Liver (tissue), 9 donors: ENCODE data around the gene UBXN4. TPM values are rescaled to one million over a fixed set of nuclear protein-coding genes. Genes with fewer than 3 reads are reported as not detected.

Source experiments
- DNase-seq: peaks from one replicate; pipeline ENCODE4 v3.0.0-alpha.2; 2017; ENCODE audit warnings: low spot score
- H3K27ac ChIP-seq, 2 donors: one replicate each; pipeline ENCODE4 v1.7.0; 2013; ENCODE audit warnings: inconsistent platforms in 2 of 2, low read length in 2 of 2, control low read depth in 1 of 2, low read depth in 1 of 2, mild to moderate bottlenecking in 1 of 2
- H3K27me3 ChIP-seq, 4 donors: one replicate each; pipeline versions ENCODE4 v1.6.1 to v1.7.0; 2013; ENCODE audit warnings: low read length in 3 of 4, inconsistent platforms in 1 of 4, mild to moderate bottlenecking in 1 of 4, moderate library complexity in 1 of 4; ENCODE audit not compliant: control insufficient read depth in 4 of 4, insufficient read depth in 4 of 4
- H3K36me3 ChIP-seq, 4 donors: one replicate each; pipeline versions ENCODE4 v1.6.1 to v1.7.0; 2013; ENCODE audit warnings: low read length in 3 of 4, mild to moderate bottlenecking in 3 of 4, low read depth in 1 of 4, moderate library complexity in 1 of 4; ENCODE audit not compliant: control insufficient read depth in 4 of 4, insufficient read depth in 3 of 4
- H3K4me1 ChIP-seq, 4 donors: one replicate each; pipeline versions ENCODE4 v1.6.1 to v1.7.0; 2013; ENCODE audit warnings: low read length in 3 of 4, mild to moderate bottlenecking in 3 of 4, moderate library complexity in 1 of 4; ENCODE audit not compliant: control insufficient read depth in 4 of 4, insufficient read depth in 4 of 4
- H3K4me3 ChIP-seq, 3 donors: one replicate each; pipeline versions ENCODE4 v1.6.1 to v1.7.0; 2013; ENCODE audit warnings: low read length in 3 of 3, control low read depth in 1 of 3, low read depth in 1 of 3, mild to moderate bottlenecking in 1 of 3
- H3K9ac ChIP-seq, 2 donors: one replicate each; pipeline ENCODE4 v1.7.0; 2013; ENCODE audit warnings: low read length in 2 of 2, mild to moderate bottlenecking in 2 of 2, moderate library complexity in 2 of 2, control low read depth in 1 of 2, low read depth in 1 of 2
- H3K9me3 ChIP-seq, 4 donors: one replicate each; pipeline versions ENCODE4 v1.6.1 to v1.7.0; 2013; ENCODE audit warnings: low read length in 3 of 4; ENCODE audit not compliant: control insufficient read depth in 4 of 4
- EGR1 ChIP-seq, 2 donors: IDR thresholded peaks; 2 replicates each; pipeline ENCODE4 v1.6.1; 2016 to 2018; ENCODE audit warnings: antibody characterized with exemption in 2 of 2, low read depth in 2 of 2
- FOXA1 ChIP-seq: IDR thresholded peaks from 2 replicates; pipeline ENCODE4 v1.6.1; 2016; ENCODE audit warnings: antibody characterized with exemption
- FOXA2 ChIP-seq: IDR thresholded peaks from 2 replicates; pipeline ENCODE4 v1.6.1; 2016; ENCODE audit warnings: antibody characterized with exemption
- GABPA ChIP-seq, 2 donors: IDR thresholded peaks in 1 of 2; conservative IDR thresholded peaks in 1 of 2; 2 replicates each; pipeline ENCODE4 v1.6.1; 2016; ENCODE audit warnings: antibody characterized with exemption in 2 of 2, mild to moderate bottlenecking in 1 of 2, moderate library complexity in 1 of 2
- HNF4A ChIP-seq, 2 donors: conservative IDR thresholded peaks; 2 replicates each; pipeline ENCODE4 v1.6.1; 2016; ENCODE audit warnings: antibody characterized with exemption in 2 of 2, mild to moderate bottlenecking in 2 of 2
- HNF4G ChIP-seq: IDR thresholded peaks from 2 replicates; pipeline ENCODE4 v1.6.1; 2016; ENCODE audit warnings: antibody characterized with exemption
- JUND ChIP-seq, 2 donors: IDR thresholded peaks; 2 replicates each; pipeline ENCODE4 v1.6.1; 2016; ENCODE audit warnings: antibody characterized with exemption in 2 of 2
- NR2F2 ChIP-seq: IDR thresholded peaks from 2 replicates; pipeline ENCODE4 v1.6.1; 2016; ENCODE audit warnings: antibody characterized with exemption
- RAD21 ChIP-seq, 2 donors: IDR thresholded peaks; 2 replicates each; pipeline ENCODE4 v1.6.1; 2016; ENCODE audit warnings: antibody characterized with exemption in 2 of 2, mild to moderate bottlenecking in 2 of 2
- REST ChIP-seq: IDR thresholded peaks from 2 replicates; pipeline ENCODE4 v1.6.1; 2016; ENCODE audit warnings: antibody characterized with exemption, mild to moderate bottlenecking
- RXRA ChIP-seq, 2 donors: IDR thresholded peaks; 2 replicates each; pipeline ENCODE4 v1.6.1; 2017 to 2018; ENCODE audit warnings: antibody characterized with exemption in 2 of 2, mild to moderate bottlenecking in 1 of 2
- SP1 ChIP-seq: IDR thresholded peaks from 2 replicates; pipeline ENCODE4 v1.6.1; 2018; ENCODE audit warnings: antibody characterized with exemption, mild to moderate bottlenecking
- TAF1 ChIP-seq: conservative IDR thresholded peaks from 2 replicates; pipeline ENCODE4 v1.6.1; 2016; ENCODE audit warnings: antibody characterized with exemption, mild to moderate bottlenecking
- YY1 ChIP-seq: IDR thresholded peaks from 2 replicates; pipeline ENCODE4 v1.6.1; 2016; ENCODE audit warnings: antibody characterized with exemption, mild to moderate bottlenecking
- WGBS: extraction: QIAGEN DNeasy Blood & Tissue Kit; methylation state at CpG from one replicate; pipeline ENCODE4 v1.1.7; 2013; 5-methylcytosine and 5-hydroxymethylcytosine counted together
- polyA plus RNA-seq, 2 donors: library from polyadenylated mRNA; stranded (reverse) in 1 of 2; unstranded in 1 of 2; fragments of 200-250 nt in 1 of 2; fragments of >200 nt in 1 of 2; fragmentation: Nextera tagmentation in 1 of 2; extraction: Ambion mirVana in 1 of 2; gene quantifications; one replicate each; pipeline versions ENCODE4 v1.2.1 to v1.2.3, GENCODE V29; 2013 to 2015
- total RNA-seq, 2 donors: library from RNA; depleted of rRNA; stranded (reverse); fragments of >200 nt; gene quantifications; one replicate each; pipeline ENCODE4 v1.2.3, GENCODE V29; 2014
- TF ChIP-seq, protein P1 (sequence below): fragments of 150-350 bp; IDR thresholded peaks from 2 replicates; pipeline ENCODE4 v1.5.1; 2017; ENCODE audit warnings: improper control_type of control experiment, low read depth, low read length; ENCODE audit not compliant: missing input control
- TF ChIP-seq, protein P2 (sequence below): IDR thresholded peaks from 2 replicates; pipeline ENCODE4 v1.6.1; 2016; ENCODE audit warnings: antibody characterized with exemption
- TF ChIP-seq, protein P3 (sequence below): IDR thresholded peaks from 2 replicates; pipeline ENCODE4 v1.6.1; 2016; ENCODE audit warnings: antibody characterized with exemption
- donor health status: healthy.
- donor health status: healthy.
- donor health status: healthy.
- donor health status: healthy.
- donor health status: healthy.

UBXN4 gene
- total and polyA plus RNA-seq, 4 donors = 46.5 to 172 (median 67.4) TPM

DNA sequence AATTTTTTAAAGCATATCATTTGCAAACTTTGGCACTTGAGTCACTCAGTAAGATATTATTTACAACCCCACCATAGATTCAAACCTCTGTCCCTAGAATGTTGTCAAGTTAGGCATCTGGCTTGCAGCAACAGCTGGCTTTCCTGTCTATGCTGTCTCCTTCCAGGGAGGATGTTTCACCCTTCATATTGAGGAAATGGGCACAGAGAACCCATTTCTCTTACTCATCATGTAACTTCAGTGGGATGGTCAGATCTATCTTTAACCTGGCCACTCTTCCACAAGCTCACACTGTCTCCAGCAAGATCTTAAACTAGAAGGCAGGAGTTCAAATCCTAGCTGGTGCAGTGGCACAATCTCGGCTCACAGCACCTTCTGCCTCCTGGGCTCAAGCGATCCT lies 79.5 kb downstream of the UBXN4 start:
- Histone ChIP-seq H3K9ac (no peak overlapping the region), H3K4me1 (no peaks in the 10 kb centered on the region), H3K27me3 (no peaks in the 10 kb centered on the region), H3K27ac (no peak overlapping the region), H3K4me3 (no peak overlapping the region), H3K9me3 (peaks cover 0 to 14% (median 2%) of the 10 kb centered on the region in 4 donors), H3K36me3 (no peaks in the 10 kb centered on the region)
- WGBS = 97% methylated on average over 2 of the region's 2 CpGs
- TF ChIP-seq SP1 = no peak
- no peak for TF ChIP-seq EGR1 (IDR thresholded peaks at IDR 0.05; ENCODE audit: low read depth in 2 of 2)
- no peak for TF ChIP-seq YY1
- TF ChIP-seq, protein P1, sequence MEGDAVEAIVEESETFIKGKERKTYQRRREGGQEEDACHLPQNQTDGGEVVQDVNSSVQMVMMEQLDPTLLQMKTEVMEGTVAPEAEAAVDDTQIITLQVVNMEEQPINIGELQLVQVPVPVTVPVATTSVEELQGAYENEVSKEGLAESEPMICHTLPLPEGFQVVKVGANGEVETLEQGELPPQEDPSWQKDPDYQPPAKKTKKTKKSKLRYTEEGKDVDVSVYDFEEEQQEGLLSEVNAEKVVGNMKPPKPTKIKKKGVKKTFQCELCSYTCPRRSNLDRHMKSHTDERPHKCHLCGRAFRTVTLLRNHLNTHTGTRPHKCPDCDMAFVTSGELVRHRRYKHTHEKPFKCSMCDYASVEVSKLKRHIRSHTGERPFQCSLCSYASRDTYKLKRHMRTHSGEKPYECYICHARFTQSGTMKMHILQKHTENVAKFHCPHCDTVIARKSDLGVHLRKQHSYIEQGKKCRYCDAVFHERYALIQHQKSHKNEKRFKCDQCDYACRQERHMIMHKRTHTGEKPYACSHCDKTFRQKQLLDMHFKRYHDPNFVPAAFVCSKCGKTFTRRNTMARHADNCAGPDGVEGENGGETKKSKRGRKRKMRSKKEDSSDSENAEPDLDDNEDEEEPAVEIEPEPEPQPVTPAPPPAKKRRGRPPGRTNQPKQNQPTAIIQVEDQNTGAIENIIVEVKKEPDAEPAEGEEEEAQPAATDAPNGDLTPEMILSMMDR = no peak
- TF ChIP-seq FOXA2 = no peak
- TF ChIP-seq REST = no peak
- TF ChIP-seq JUND (IDR thresholded peaks at IDR 0.05) = no peak
- no peak for TF ChIP-seq NR2F2
- TF ChIP-seq TAF1 = no peak
- TF ChIP-seq RAD21 (IDR thresholded peaks at IDR 0.05) = no peak
- no peak for TF ChIP-seq HNF4A (conservative IDR thresholded peaks at IDR 0.05)
- TF ChIP-seq RXRA (IDR thresholded peaks at IDR 0.05) = no peak
- DNase-seq = no peak

GRCh38 chr2:135822855-135823254 lies 81.2 kb downstream of the UBXN4 start:
- Histone ChIP-seq H3K4me3 (no peak overlapping the region), H3K9me3 (peaks cover 0 to 14% (median 2%) of the 10 kb centered on the region in 4 donors), H3K27me3 (no peaks in the 10 kb centered on the region), H3K27ac (no peak overlapping the region), H3K4me1 (no peaks in the 10 kb centered on the region), H3K9ac (no peak overlapping the region), H3K36me3 (no peaks in the 10 kb centered on the region)
- no peak for TF ChIP-seq RAD21 (IDR thresholded peaks at IDR 0.05)
- no peak for TF ChIP-seq JUND (IDR thresholded peaks at IDR 0.05)
- no peak for TF ChIP-seq RXRA (IDR thresholded peaks at IDR 0.05)
- TF ChIP-seq, protein P2, sequence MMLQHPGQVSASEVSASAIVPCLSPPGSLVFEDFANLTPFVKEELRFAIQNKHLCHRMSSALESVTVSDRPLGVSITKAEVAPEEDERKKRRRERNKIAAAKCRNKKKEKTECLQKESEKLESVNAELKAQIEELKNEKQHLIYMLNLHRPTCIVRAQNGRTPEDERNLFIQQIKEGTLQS = no peak
- no peak for TF ChIP-seq FOXA1
- TF ChIP-seq FOXA2 = no peak
- TF ChIP-seq EGR1 (IDR thresholded peaks at IDR 0.05; ENCODE audit: low read depth in 2 of 2) = no peak
- no peak for DNase-seq
- 96% methylated on average over 1 of the region's 1 CpG for WGBS

GRCh38 chr2:135825131-135825530 lies 83.5 kb downstream of the UBXN4 start:
- TF ChIP-seq, protein P1 = no peak
- TF ChIP-seq GABPA (IDR thresholded peaks at IDR 0.05 in 1 of 2, conservative IDR thresholded peaks at IDR 0.05 in 1 of 2) (no peak), JUND (IDR thresholded peaks at IDR 0.05) (no peak), FOXA1 (no peak), HNF4G (no peak), HNF4A (conservative IDR thresholded peaks at IDR 0.05) (no peak), RXRA (IDR thresholded peaks at IDR 0.05) (no peak), EGR1 (IDR thresholded peaks at IDR 0.05; ENCODE audit: low read depth in 2 of 2) (no peak), RAD21 (IDR thresholded peaks at IDR 0.05) (no peak), NR2F2 (no peak)
- TF ChIP-seq, protein P3, sequence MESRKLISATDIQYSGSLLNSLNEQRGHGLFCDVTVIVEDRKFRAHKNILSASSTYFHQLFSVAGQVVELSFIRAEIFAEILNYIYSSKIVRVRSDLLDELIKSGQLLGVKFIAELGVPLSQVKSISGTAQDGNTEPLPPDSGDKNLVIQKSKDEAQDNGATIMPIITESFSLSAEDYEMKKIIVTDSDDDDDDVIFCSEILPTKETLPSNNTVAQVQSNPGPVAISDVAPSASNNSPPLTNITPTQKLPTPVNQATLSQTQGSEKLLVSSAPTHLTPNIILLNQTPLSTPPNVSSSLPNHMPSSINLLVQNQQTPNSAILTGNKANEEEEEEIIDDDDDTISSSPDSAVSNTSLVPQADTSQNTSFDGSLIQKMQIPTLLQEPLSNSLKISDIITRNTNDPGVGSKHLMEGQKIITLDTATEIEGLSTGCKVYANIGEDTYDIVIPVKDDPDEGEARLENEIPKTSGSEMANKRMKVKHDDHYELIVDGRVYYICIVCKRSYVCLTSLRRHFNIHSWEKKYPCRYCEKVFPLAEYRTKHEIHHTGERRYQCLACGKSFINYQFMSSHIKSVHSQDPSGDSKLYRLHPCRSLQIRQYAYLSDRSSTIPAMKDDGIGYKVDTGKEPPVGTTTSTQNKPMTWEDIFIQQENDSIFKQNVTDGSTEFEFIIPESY = no peak
- H3K36me3 ChIP-seq = no peaks in the 10 kb centered on the region
- DNase-seq = no peak
- H3K4me1 ChIP-seq = no peaks in the 10 kb centered on the region
- peaks cover 0 to 11% (median 2%) of the 10 kb centered on the region in 4 donors for H3K9me3 ChIP-seq
- no peaks in the 10 kb centered on the region for H3K27me3 ChIP-seq
- H3K27ac ChIP-seq = no peak overlapping the region
- H3K9ac ChIP-seq = no peak overlapping the region
- WGBS = 88% methylated on average over 9 of the region's 9 CpGs
- H3K4me3 ChIP-seq = no peak overlapping the region
